Natural killer cell (primary cell): Measurements from ENCODE around the gene DDX18. TPM values are rescaled to one million over a fixed set of nuclear protein-coding genes. Genes with fewer than 3 reads are reported as not detected.
A peak's percentile ranks its signal among the peaks of the same experiment; 100 is the strongest.

Experiments used
- ATAC-seq, 3 donors: fragments of 150-1000 bp in 2 of 3; fragments of 200-7000 bp in 1 of 3; cut with Tn5 transposase; 1 replicate in 1 of 3; 2 replicates in 2 of 3; pipeline ENCODE4 v1.10.0; 2021; ENCODE audit warnings: mild to moderate bottlenecking in 2 of 3, moderate library complexity in 2 of 3
- DNase-seq, 2 donors: peaks; one replicate each; pipeline versions ENCODE4 v3.0.0 to v3.0.0-alpha.2; 2013 to 2021; ENCODE audit warnings: mixed read lengths in 1 of 2
- H3K27ac ChIP-seq: one replicate; pipeline ENCODE4 v1.5.1; 2013; ENCODE audit warnings: mild to moderate bottlenecking, low read length
- H3K27me3 ChIP-seq: one replicate; pipeline ENCODE4 v1.6.1; 2013; ENCODE audit warnings: low read length; ENCODE audit not compliant: control insufficient read depth, insufficient read depth
- H3K36me3 ChIP-seq: one replicate; pipeline ENCODE4 v1.6.1; 2013; ENCODE audit warnings: low read length; ENCODE audit not compliant: control insufficient read depth, insufficient read depth
- H3K4me1 ChIP-seq: one replicate; pipeline ENCODE4 v1.6.1; 2013; ENCODE audit warnings: low read length; ENCODE audit not compliant: control insufficient read depth, insufficient read depth
- H3K4me3 ChIP-seq: one replicate; pipeline ENCODE4 v1.5.1; 2013; ENCODE audit warnings: low read length
- H3K9me3 ChIP-seq: one replicate; pipeline ENCODE4 v1.6.1; 2013; ENCODE audit warnings: low read length; ENCODE audit not compliant: control insufficient read depth, insufficient read depth
- H3K27ac Mint-ChIP-seq, 2 donors: one replicate each; pipeline ENCODE4 v1.8.0; 2022; ENCODE audit warnings: mild to moderate bottlenecking in 2 of 2, mixed read lengths in 2 of 2, moderate library complexity in 1 of 2
- H3K27me3 Mint-ChIP-seq, 2 donors: one replicate each; pipeline ENCODE4 v1.8.0; 2022; ENCODE audit warnings: low read depth in 2 of 2, mixed read lengths in 2 of 2
- H3K36me3 Mint-ChIP-seq: one replicate; pipeline ENCODE4 v1.8.0; 2022; ENCODE audit warnings: mixed read lengths
- H3K4me1 Mint-ChIP-seq, 2 donors: one replicate each; pipeline ENCODE4 v1.8.0; 2022; ENCODE audit warnings: mixed read lengths in 2 of 2
- H3K4me3 Mint-ChIP-seq: one replicate; pipeline ENCODE4 v1.8.0; 2022; ENCODE audit warnings: mild to moderate bottlenecking, moderate library complexity, mixed read lengths
- H3K9me3 Mint-ChIP-seq, 2 donors: one replicate each; pipeline ENCODE4 v1.8.0; 2022; ENCODE audit warnings: mixed read lengths in 2 of 2
- CTCF ChIP-seq: fragments of 200-600 bp; IDR thresholded peaks from one replicate; pipeline ENCODE4 v1.8.0; 2022; ENCODE audit warnings: antibody characterized with exemption
- WGBS: methylation state at CpG from one replicate; pipeline ENCODE4 v1.1.7; 2013; ENCODE audit warnings: missing lambda C conversion rate; ENCODE audit not compliant: insufficient coverage; 5-methylcytosine and 5-hydroxymethylcytosine counted together
- intact Hi-C: fragments of 100-400 bp; cut with micrococcal nuclease; formaldehyde crosslinking; loops from one replicate; pipeline ENCODE4 v1.14.2; 2022
- total RNA-seq, 4 donors: library from RNA; stranded (reverse); fragments of 120-200 nt in 1 of 4; gene quantifications; one replicate each; pipeline versions ENCODE4 v1.2.3 to v1.2.4, GENCODE V29; 2013 to 2022

Gene DDX18
- total RNA-seq, 3 donors from 2014 or later (not counting 1 experiment from before 2014, with no cell fraction given): 65.2 to 68.6 (median 67.8) TPM

- Mint-ChIP-seq H3K4me3 (no peak overlapping the region), H3K36me3 (no peaks in the 10 kb centered on the region), H3K9me3 (no peaks in the 10 kb centered on the region), H3K27ac (no peak overlapping the region), H3K27me3 (peaks cover 9 to 14% of the 10 kb centered on the region in 2 donors), H3K4me1 (no peaks in the 10 kb centered on the region)
- Histone ChIP-seq H3K4me3 (no peak overlapping the region), H3K27ac (no peak overlapping the region), H3K9me3 (no peaks in the 10 kb centered on the region), H3K4me1 (no peaks in the 10 kb centered on the region), H3K36me3 (no peaks in the 10 kb centered on the region), H3K27me3 (peaks cover 5% of the 10 kb centered on the region)
- intact Hi-C loops: no loop called here
- 100% methylated on average over 1 of the region's 1 CpG for WGBS
- DNase-seq (no peak), ATAC-seq (no peak)
- no peak for TF ChIP-seq CTCF
Measured at GRCh38 chr2:117774716-117775115, 39.8 kb upstream of the DDX18 start.

GRCh38 chr2:117775703-117776219 is 38.7 kb upstream of the DDX18 start:
- Mint-ChIP-seq H3K27me3 (peaks cover 8 to 14% of the 10 kb centered on the region in 2 donors), H3K27ac (no peak overlapping the region), H3K9me3 (no peaks in the 10 kb centered on the region), H3K4me3 (no peak overlapping the region), H3K4me1 (no peaks in the 10 kb centered on the region), H3K36me3 (no peaks in the 10 kb centered on the region)
- ATAC-seq: no peak
- H3K4me3 ChIP-seq: no peak overlapping the region
- H3K27me3 ChIP-seq: peaks cover 5% of the 10 kb centered on the region
- no peaks in the 10 kb centered on the region for H3K4me1 ChIP-seq
- intact Hi-C loops: no loop called here
- H3K36me3 ChIP-seq: no peaks in the 10 kb centered on the region
- no peak for TF ChIP-seq CTCF
- H3K9me3 ChIP-seq: no peaks in the 10 kb centered on the region
- no peak overlapping the region for H3K27ac ChIP-seq
- no peak for DNase-seq

GRCh38 chr2:117776888-117777287 is 37.6 kb upstream of the DDX18 start:
- Histone ChIP-seq H3K4me1 (no peaks in the 10 kb centered on the region), H3K27me3 (peaks cover 5% of the 10 kb centered on the region), H3K27ac (no peak overlapping the region), H3K4me3 (no peak overlapping the region), H3K9me3 (no peaks in the 10 kb centered on the region), H3K36me3 (no peaks in the 10 kb centered on the region)
- H3K9me3 Mint-ChIP-seq: no peaks in the 10 kb centered on the region
- H3K4me3 Mint-ChIP-seq: no peak overlapping the region
- TF ChIP-seq CTCF: no peak
- H3K27ac Mint-ChIP-seq: no peak overlapping the region
- DNase-seq (no peak), ATAC-seq (no peak)
- 97% methylated on average over 5 of the region's 8 CpGs for WGBS
- no peaks in the 10 kb centered on the region for H3K36me3 Mint-ChIP-seq
- intact Hi-C loops: no loop called here
- H3K27me3 Mint-ChIP-seq: peaks cover 11 to 14% of the 10 kb centered on the region in 2 donors
- no peaks in the 10 kb centered on the region for H3K4me1 Mint-ChIP-seq

GRCh38 chr2:117785740-117786139 is 28.8 kb upstream of the DDX18 start:
- no peak overlapping the region for H3K27ac ChIP-seq
- no peaks in the 10 kb centered on the region for H3K36me3 Mint-ChIP-seq
- H3K9me3 Mint-ChIP-seq: peaks cover 2% of the 10 kb centered on the region in 2 donors
- no peak overlapping the region for H3K4me3 Mint-ChIP-seq
- H3K27me3 Mint-ChIP-seq: peaks cover 8 to 14% of the 10 kb centered on the region in 2 donors
- TF ChIP-seq CTCF: peak; percentile 80
- H3K4me1 ChIP-seq: no peaks in the 10 kb centered on the region
- intact Hi-C loops: no loop called here
- no peaks in the 10 kb centered on the region for H3K36me3 ChIP-seq
- DNase-seq (peak in 1 of 2 donors; percentile 69), ATAC-seq (peak in 1 of 3 donors; percentile 62)
- H3K27me3 ChIP-seq: no peaks in the 10 kb centered on the region
- no peaks in the 10 kb centered on the region for H3K9me3 ChIP-seq
- no peak overlapping the region for H3K4me3 ChIP-seq
- H3K27ac Mint-ChIP-seq: no peak overlapping the region
- H3K4me1 Mint-ChIP-seq: no peaks in the 10 kb centered on the region
